ENCODE data around the gene GEMIN2. TPM values are rescaled to one million over a fixed set of nuclear protein-coding genes. Genes with fewer than 3 reads are reported as not detected.

Gene GEMIN2
- total RNA-seq, 4 donors from 2014 or later = 9.7 to 19.8 (median 19.0) TPM

- no peak overlapping the region for H3K27ac ChIP-seq
- DNase-seq = no peak
- intact Hi-C loops (cut with DNase I) = loop anchor here (10.0 kb wide), 1 partner anchor 258 kb away; the partner anchor contains the start of gene FBXO33
- no peaks in the 10 kb centered on the region for H3K9me3 ChIP-seq
- H3K36me3 ChIP-seq = peaks cover 20 to 58% (median 46%) of the 10 kb centered on the region in 3 donors
- no peaks in the 10 kb centered on the region for H3K27me3 ChIP-seq
- no peak overlapping the region for H3K4me3 ChIP-seq
- TF ChIP-seq CTCF (IDR thresholded peaks at IDR 0.05) (no peak), POLR2A (IDR thresholded peaks at IDR 0.05) (no peak)
- H3K4me1 ChIP-seq = peaks cover 6 to 56% (median 19%) of the 10 kb centered on the region in 3 donors
- 86 to 93% methylated on average over 9 of the region's 9 CpGs for WGBS, 2 donors
Measured at GRCh38 chr14:39177168-39177545, 63.0 kb downstream of the GEMIN2 start.

GRCh38 chr14:39179042-39179441 is 64.9 kb downstream of the GEMIN2 start:
- TF ChIP-seq CTCF (IDR thresholded peaks at IDR 0.05) (no peak), POLR2A (IDR thresholded peaks at IDR 0.05) (no peak)
- DNase-seq = no peak
- no peak overlapping the region for H3K4me3 ChIP-seq
- intact Hi-C loops (cut with DNase I) = loop anchor here (10.0 kb wide), 1 partner anchor 256 kb away; the partner anchor contains the start of gene FBXO33
- peaks cover 20 to 77% (median 46%) of the 10 kb centered on the region in 3 donors for H3K36me3 ChIP-seq
- WGBS, 2 donors = 91 to 92% methylated on average over 6 of the region's 6 CpGs
- peaks cover 6 to 57% (median 19%) of the 10 kb centered on the region in 3 donors for H3K4me1 ChIP-seq
- H3K27ac ChIP-seq = no peak overlapping the region
- no peaks in the 10 kb centered on the region for H3K9me3 ChIP-seq
- no peaks in the 10 kb centered on the region for H3K27me3 ChIP-seq

GRCh38 chr14:39180553-39180952 is 66.4 kb downstream of the GEMIN2 start:
- WGBS, 2 donors = 85 to 86% methylated on average over 5 of the region's 5 CpGs
- H3K36me3 ChIP-seq = peaks cover 20 to 89% (median 46%) of the 10 kb centered on the region in 3 donors

GRCh38 chr14:39181026-39181692 is 67.0 kb downstream of the GEMIN2 start:
- Histone ChIP-seq H3K4me1 (peaks cover 9 to 47% (median 15%) of the 10 kb centered on the region in 3 donors), H3K9me3 (no peaks in the 10 kb centered on the region), H3K36me3 (peaks cover 20 to 89% (median 46%) of the 10 kb centered on the region in 3 donors), H3K27ac (peak overlapping the region in 3 of 4 donors; percentile 24 to 44 (median 35)), H3K4me3 (no peak overlapping the region), H3K27me3 (no peaks in the 10 kb centered on the region)
- TF ChIP-seq POLR2A (IDR thresholded peaks at IDR 0.05) (no peak), CTCF (IDR thresholded peaks at IDR 0.05) (no peak)
- no peak for DNase-seq
- 89 to 94% methylated on average over 6 to 7 of the region's 7 CpGs for WGBS, 2 donors
- intact Hi-C loops (cut with DNase I) = no loop called here

More at GRCh38 chr14:39180553-39180952, 66.4 kb downstream of the GEMIN2 start:
- Histone ChIP-seq H3K27ac (peak overlapping the region in 2 of 4 donors; percentile 24 to 35), H3K9me3 (no peaks in the 10 kb centered on the region), H3K4me1 (peaks cover 9 to 52% (median 19%) of the 10 kb centered on the region in 3 donors), H3K27me3 (no peaks in the 10 kb centered on the region), H3K4me3 (no peak overlapping the region)
- intact Hi-C loops (cut with DNase I) = no loop called here
- no peak for TF ChIP-seq POLR2A (IDR thresholded peaks at IDR 0.05)
- no peak for TF ChIP-seq CTCF (IDR thresholded peaks at IDR 0.05)
- no peak for DNase-seq

GRCh38 chr14:39181693-39182047 is 67.5 kb downstream of the GEMIN2 start:
- H3K9me3 ChIP-seq = no peaks in the 10 kb centered on the region
- no peaks in the 10 kb centered on the region for H3K27me3 ChIP-seq
- peaks cover 20 to 86% (median 46%) of the 10 kb centered on the region in 3 donors for H3K36me3 ChIP-seq
- WGBS, 2 donors = 80 to 91% methylated on average over 5 of the region's 5 CpGs
- TF ChIP-seq CTCF (IDR thresholded peaks at IDR 0.05) (no peak), POLR2A (IDR thresholded peaks at IDR 0.05) (no peak)
- no peak for DNase-seq
- intact Hi-C loops (cut with DNase I) = no loop called here
- H3K27ac ChIP-seq = peak overlapping the region in 3 of 4 donors; percentile 23 to 44 (median 24)
- H3K4me1 ChIP-seq = peaks cover 5 to 42% (median 10%) of the 10 kb centered on the region in 3 donors
- no peak overlapping the region for H3K4me3 ChIP-seq
